Measurements from ENCODE around the gene RIF1. TPM values are rescaled to one million over a fixed set of nuclear protein-coding genes. Genes with fewer than 3 reads are reported as not detected.

Gene RIF1
- total RNA-seq: 10 to 100 TPM; 25.3 to 31.0 (median 28.9) TPM

GRCh38 chr2:151409601-151410484, at the start of gene RIF1:
TSS of gene RIF1 (plus strand) at chr2:151409902. CDS start at chr2:151410424, 522 bp downstream.
- H3K4me1 ChIP-seq: peaks cover 13 to 24% (median 19%) of the 10 kb centered on the region in 4 donors

GRCh38 chr2:151361674-151362370, 47.9 kb upstream of the RIF1 start:
- Histone ChIP-seq H3K4me1 (no peaks in the 10 kb centered on the region), H3K4me3 (no peak overlapping the region), H3K27me3 (no peaks in the 10 kb centered on the region), H3K9me3 (no peaks in the 10 kb centered on the region), H3K36me3 (no peaks in the 10 kb centered on the region), H3K27ac (replicated peaks in 1 of 4) (no peak overlapping the region)
- peak; percentile 24 for DNase-seq (ENCODE audit: extremely low spot score)
- no peak for TF ChIP-seq EP300 (IDR thresholded peaks at IDR 0.05)
- TF ChIP-seq POLR2A (IDR thresholded peaks at IDR 0.05; ENCODE audit: low read depth): no peak
- TF ChIP-seq CTCF (IDR thresholded peaks at IDR 0.05): no peak
- no peak for TF ChIP-seq POLR2AphosphoS5 (IDR thresholded peaks at IDR 0.05)
- 86% methylated on average over 3 of the region's 3 CpGs for WGBS
- intact Hi-C loops (cut with DNase I): no loop called here

More at GRCh38 chr2:151409601-151410484, at the start of gene RIF1:
- no peaks in the 10 kb centered on the region for H3K27me3 ChIP-seq
- intact Hi-C loops (cut with DNase I): loop anchor here (10.0 kb wide), 1 partner anchor 145 kb away; the partner anchor contains the start of gene RBM43
- peak within 1 kb of the TSS; percentile 86 to 93 (median 92) for H3K27ac ChIP-seq (replicated peaks in 1 of 4)
- H3K9me3 ChIP-seq: no peaks in the 10 kb centered on the region
- H3K4me3 ChIP-seq: peak within 1 kb of the TSS; percentile 83 to 96 (median 88)
- H3K36me3 ChIP-seq: peaks cover 8 to 29% (median 20%) of the 10 kb centered on the region in 4 donors
- WGBS: 0% methylated on average over 21 of the region's 65 CpGs
- DNase-seq (ENCODE audit: extremely low spot score): peak; percentile 96
- TF ChIP-seq EP300 (IDR thresholded peaks at IDR 0.05) (no peak), POLR2AphosphoS5 (IDR thresholded peaks at IDR 0.05) (peak; percentile 67 to 73), CTCF (IDR thresholded peaks at IDR 0.05) (peak; percentile 63 to 74 (median 71))

GRCh38 chr2:151363709-151364108, 46.0 kb upstream of the RIF1 start:
- WGBS: 71% methylated on average over 8 of the region's 8 CpGs
- H3K4me1 ChIP-seq: no peaks in the 10 kb centered on the region
- H3K27me3 ChIP-seq: no peaks in the 10 kb centered on the region
- TF ChIP-seq POLR2A (IDR thresholded peaks at IDR 0.05; ENCODE audit: low read depth) (no peak), POLR2AphosphoS5 (IDR thresholded peaks at IDR 0.05) (peak; percentile 12 to 23), CTCF (IDR thresholded peaks at IDR 0.05) (no peak), EP300 (IDR thresholded peaks at IDR 0.05) (no peak)
- intact Hi-C loops (cut with DNase I): no loop called here
- H3K9me3 ChIP-seq: no peaks in the 10 kb centered on the region
- H3K4me3 ChIP-seq: no peak overlapping the region
- peak; percentile 91 for DNase-seq (ENCODE audit: extremely low spot score)
- no peaks in the 10 kb centered on the region for H3K36me3 ChIP-seq
- H3K27ac ChIP-seq (replicated peaks in 1 of 4): peak overlapping the region in 1 of 4 donors; percentile 18

GRCh38 chr2:151367571-151367970, 42.1 kb upstream of the RIF1 start:
- H3K4me1 ChIP-seq: no peaks in the 10 kb centered on the region
- TF ChIP-seq POLR2A (IDR thresholded peaks at IDR 0.05; ENCODE audit: low read depth) (no peak), POLR2AphosphoS5 (IDR thresholded peaks at IDR 0.05) (no peak), CTCF (IDR thresholded peaks at IDR 0.05) (no peak), EP300 (IDR thresholded peaks at IDR 0.05) (no peak)
- no peak overlapping the region for H3K27ac ChIP-seq (replicated peaks in 1 of 4)
- H3K9me3 ChIP-seq: no peaks in the 10 kb centered on the region
- no peaks in the 10 kb centered on the region for H3K27me3 ChIP-seq
- intact Hi-C loops (cut with DNase I): no loop called here
- H3K4me3 ChIP-seq: no peak overlapping the region
- H3K36me3 ChIP-seq: no peaks in the 10 kb centered on the region
- no peak for DNase-seq (ENCODE audit: extremely low spot score)
- WGBS: 97% methylated on average over 2 of the region's 2 CpGs

All from esophagus muscularis mucosa (tissue), 4 donors.